Measurements from ENCODE around the gene MICAL2.

Gene MICAL2

DNA sequence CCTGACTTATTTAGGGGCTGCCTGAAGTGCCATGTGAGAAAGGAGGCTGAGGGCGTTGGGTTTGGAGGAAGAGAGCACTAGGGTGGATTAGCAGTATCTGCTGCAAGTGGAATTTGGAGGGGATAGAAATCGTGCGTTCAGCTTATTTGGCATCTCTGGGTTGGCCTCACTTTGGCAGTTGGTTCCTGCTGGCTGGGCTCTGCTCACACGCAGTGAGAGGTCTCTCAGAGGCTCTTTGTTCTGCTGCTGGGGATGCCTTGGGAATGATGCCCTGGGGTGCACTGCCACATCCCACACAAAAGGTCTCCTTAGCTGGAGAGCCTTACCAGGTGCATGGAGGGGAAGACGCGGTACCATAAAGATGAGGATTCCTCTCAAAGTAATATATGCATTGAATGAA, 17.7 kb upstream of the MICAL2 start:
- H3K9me3 Mint-ChIP-seq = no peaks in the 10 kb centered on the region
- no peaks in the 10 kb centered on the region for H3K36me3 Mint-ChIP-seq (ENCODE audit: low read depth)
- no peak overlapping the region for H3K4me3 Mint-ChIP-seq
- H3K27ac Mint-ChIP-seq = no peak overlapping the region
- H3K27me3 Mint-ChIP-seq (ENCODE audit: low read depth, poor library complexity) = peaks cover 22% of the 10 kb centered on the region
- TF ChIP-seq, protein P1, sequence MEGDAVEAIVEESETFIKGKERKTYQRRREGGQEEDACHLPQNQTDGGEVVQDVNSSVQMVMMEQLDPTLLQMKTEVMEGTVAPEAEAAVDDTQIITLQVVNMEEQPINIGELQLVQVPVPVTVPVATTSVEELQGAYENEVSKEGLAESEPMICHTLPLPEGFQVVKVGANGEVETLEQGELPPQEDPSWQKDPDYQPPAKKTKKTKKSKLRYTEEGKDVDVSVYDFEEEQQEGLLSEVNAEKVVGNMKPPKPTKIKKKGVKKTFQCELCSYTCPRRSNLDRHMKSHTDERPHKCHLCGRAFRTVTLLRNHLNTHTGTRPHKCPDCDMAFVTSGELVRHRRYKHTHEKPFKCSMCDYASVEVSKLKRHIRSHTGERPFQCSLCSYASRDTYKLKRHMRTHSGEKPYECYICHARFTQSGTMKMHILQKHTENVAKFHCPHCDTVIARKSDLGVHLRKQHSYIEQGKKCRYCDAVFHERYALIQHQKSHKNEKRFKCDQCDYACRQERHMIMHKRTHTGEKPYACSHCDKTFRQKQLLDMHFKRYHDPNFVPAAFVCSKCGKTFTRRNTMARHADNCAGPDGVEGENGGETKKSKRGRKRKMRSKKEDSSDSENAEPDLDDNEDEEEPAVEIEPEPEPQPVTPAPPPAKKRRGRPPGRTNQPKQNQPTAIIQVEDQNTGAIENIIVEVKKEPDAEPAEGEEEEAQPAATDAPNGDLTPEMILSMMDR (IDR thresholded peaks at IDR 0.05) = no peak
- peaks cover 17% of the 10 kb centered on the region for H3K4me1 Mint-ChIP-seq
- no peak for DNase-seq

DNA sequence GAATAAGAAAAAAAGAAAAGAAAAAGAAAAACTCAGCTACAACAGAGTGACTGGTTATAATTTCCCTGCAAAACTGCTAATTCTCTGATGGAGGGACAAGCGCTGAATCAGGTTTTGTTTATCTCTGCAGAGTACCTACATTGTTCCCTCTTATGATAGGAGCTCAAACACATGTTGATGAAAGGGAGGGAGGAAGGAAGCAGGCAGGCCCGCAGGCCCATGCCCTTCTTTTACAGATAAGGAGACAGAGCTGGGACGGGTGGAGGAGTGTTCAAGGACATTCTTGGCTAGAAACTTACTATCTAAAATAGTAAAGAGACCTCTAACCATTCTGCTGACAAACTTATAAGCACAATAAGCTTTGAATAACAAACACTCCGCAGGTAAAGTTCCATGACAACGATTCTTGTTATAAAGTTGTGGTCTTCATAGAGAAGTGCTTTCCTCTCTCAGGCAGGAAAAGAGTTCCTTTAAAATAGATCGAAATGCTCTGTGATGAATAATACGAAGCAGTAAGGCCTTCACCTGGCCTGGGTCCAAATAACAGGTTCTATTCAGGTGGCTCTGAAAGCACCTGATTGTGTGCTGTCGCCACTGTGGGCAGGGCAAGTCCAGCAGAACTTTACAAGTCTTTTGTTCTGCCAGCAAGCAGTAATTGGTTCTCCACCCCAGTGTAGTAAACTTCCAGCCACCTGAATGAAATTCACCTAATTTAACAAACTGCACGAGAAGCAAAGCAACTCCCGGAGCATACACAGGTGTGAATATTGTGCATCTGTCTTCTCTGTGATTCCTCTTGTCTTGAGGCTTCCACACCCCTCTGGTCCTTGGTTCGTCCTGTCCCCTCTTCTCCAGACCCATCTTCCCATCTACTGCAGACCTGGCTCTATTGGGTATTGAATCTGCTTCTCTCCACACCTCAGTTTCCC, 15.3 kb upstream of the MICAL2 start:
- TF ChIP-seq, protein P1 (IDR thresholded peaks at IDR 0.05) = no peak
- H3K27me3 Mint-ChIP-seq (ENCODE audit: low read depth, poor library complexity) = peaks cover 32% of the 10 kb centered on the region
- no peak for DNase-seq
- peaks cover 17% of the 10 kb centered on the region for H3K4me1 Mint-ChIP-seq
- H3K9me3 Mint-ChIP-seq = no peaks in the 10 kb centered on the region
- no peaks in the 10 kb centered on the region for H3K36me3 Mint-ChIP-seq (ENCODE audit: low read depth)
- no peak overlapping the region for H3K27ac Mint-ChIP-seq
- no peak overlapping the region for H3K4me3 Mint-ChIP-seq

DNA sequence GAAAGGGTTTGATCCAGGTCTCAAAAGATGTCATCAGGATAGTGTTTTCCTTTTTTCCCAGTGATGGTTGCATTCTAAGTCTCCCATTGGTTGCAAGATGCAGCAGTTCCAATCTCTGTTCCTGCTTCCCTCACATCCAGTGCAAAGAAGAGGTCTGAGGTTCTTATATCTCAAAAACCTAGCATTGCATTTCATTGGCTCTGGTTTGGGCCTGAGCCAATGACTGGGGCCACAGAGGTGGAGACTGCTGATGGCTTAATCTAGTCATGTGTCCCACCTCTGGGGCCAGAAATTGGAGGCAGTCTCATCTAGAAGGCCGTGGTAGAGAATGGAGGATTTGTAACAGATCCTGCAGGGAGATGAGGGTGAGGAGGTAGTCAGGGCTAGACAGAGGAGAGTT, 13.2 kb upstream of the MICAL2 start:
- TF ChIP-seq, protein P1 (IDR thresholded peaks at IDR 0.05) = no peak
- H3K4me1 Mint-ChIP-seq = peaks cover 23% of the 10 kb centered on the region
- no peak overlapping the region for H3K27ac Mint-ChIP-seq
- H3K9me3 Mint-ChIP-seq = no peaks in the 10 kb centered on the region
- no peaks in the 10 kb centered on the region for H3K36me3 Mint-ChIP-seq (ENCODE audit: low read depth)
- DNase-seq = no peak
- H3K27me3 Mint-ChIP-seq (ENCODE audit: low read depth, poor library complexity) = peaks cover 53% of the 10 kb centered on the region
- no peak overlapping the region for H3K4me3 Mint-ChIP-seq

DNA sequence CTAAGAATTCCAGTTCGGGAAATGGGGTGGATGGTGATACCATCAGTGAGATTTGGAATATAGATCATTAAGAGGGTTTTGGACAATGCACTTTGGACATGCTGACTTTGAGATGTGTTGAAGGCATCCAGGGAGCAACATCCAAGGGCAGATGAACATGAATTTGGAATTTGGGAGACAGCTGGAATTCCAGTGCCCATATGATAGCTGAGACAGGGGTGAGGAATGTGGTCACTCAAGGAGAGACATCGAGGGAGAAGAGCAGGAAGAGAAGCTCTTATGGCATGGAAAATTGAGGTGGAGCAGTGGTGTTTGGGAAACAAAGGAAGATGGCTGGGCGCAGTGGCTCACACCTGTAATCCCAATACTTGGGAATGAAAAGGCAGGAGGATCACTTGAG, 11.8 kb upstream of the MICAL2 start:
- H3K36me3 Mint-ChIP-seq (ENCODE audit: low read depth) = no peaks in the 10 kb centered on the region
- peaks cover 15% of the 10 kb centered on the region for H3K4me1 Mint-ChIP-seq
- no peak overlapping the region for H3K4me3 Mint-ChIP-seq
- peaks cover 60% of the 10 kb centered on the region for H3K27me3 Mint-ChIP-seq (ENCODE audit: low read depth, poor library complexity)
- TF ChIP-seq, protein P1 (IDR thresholded peaks at IDR 0.05) = no peak
- no peaks in the 10 kb centered on the region for H3K9me3 Mint-ChIP-seq
- H3K27ac Mint-ChIP-seq = no peak overlapping the region
- DNase-seq = no peak

DNA sequence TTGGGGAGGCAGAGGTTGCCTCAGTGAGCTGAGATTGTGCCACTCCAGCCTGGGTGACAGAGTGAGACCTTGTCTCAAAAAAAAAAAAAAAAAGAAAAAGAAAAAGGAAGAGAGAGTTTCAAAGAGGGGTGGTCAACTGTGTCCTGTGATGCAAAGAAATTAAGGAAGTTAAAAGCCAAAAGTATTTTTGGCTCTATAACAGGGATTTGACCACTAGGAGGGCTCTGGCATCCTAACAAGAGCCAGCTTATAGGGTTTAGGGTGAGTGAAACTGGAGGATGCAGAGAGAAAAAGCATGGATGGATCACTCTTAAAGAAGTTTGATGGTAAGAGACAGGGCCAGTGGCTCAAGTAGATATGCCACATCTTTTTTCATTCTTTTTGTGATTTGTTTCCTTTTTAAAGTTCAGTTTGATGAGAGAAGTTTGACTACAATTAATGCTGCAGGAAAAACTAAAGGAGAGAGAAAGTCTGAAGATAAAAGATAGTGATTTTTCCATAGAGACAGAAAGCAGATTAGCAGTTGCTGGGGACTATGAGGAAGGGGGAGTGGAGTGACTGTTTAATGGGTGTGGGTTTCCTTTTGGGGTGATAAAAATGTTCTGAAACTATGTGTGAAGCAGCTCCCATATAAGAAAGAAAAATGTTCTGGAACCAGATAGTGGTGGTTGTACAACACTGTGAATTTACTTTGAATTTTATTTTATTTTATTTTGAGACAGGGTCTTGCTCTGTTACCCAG, 11.1 kb upstream of the MICAL2 start:
- no peak overlapping the region for H3K27ac Mint-ChIP-seq
- H3K4me1 Mint-ChIP-seq = peaks cover 10% of the 10 kb centered on the region
- DNase-seq = no peak

More for the DNA sequence above, 11.1 kb upstream of the MICAL2 start:
- Mint-ChIP-seq H3K4me3 (no peak overlapping the region), H3K9me3 (no peaks in the 10 kb centered on the region), H3K27me3 (ENCODE audit: low read depth, poor library complexity) (peaks cover 63% of the 10 kb centered on the region), H3K36me3 (ENCODE audit: low read depth) (no peaks in the 10 kb centered on the region)
- TF ChIP-seq, protein P1 (IDR thresholded peaks at IDR 0.05) = no peak

All from nephron progenitor cell (in vitro differentiated cells).